Activated CD8-positive, alpha-beta memory T cell treated with anti-CD3 and anti-CD28 coated beads for 36 hours (primary cell): ENCODE measurements around the gene LNPK. TPM values are rescaled to one million over a fixed set of nuclear protein-coding genes. Genes with fewer than 3 reads are reported as not detected.
"Not testable (repeated sequence)": the region's sequence is repeated elsewhere in the genome, so short reads cannot be mapped to it uniquely, and the experiment has no call there.

Source experiments
- CTCF ChIA-PET: fragments of 350-600 bp; sonication (Branson Sonifier 250); formaldehyde crosslinking; loops from one replicate; lab custom pipeline; 2021; ENCODE audit warnings: antibody characterized with exemption; lab: Charles Lee
- POLR2A ChIA-PET: fragments of 350-600 bp; sonication (Branson Sonifier 250); formaldehyde crosslinking; loops from one replicate; lab custom pipeline; 2021; ENCODE audit warnings: antibody characterized with exemption; lab: Charles Lee
- total RNA-seq, 2 experiments: library from RNA; stranded (reverse); gene quantifications; one replicate each; pipeline ENCODE4 v1.2.3, GENCODE V29; 2021

Gene LNPK
- total RNA-seq, 2 experiments from 2014 or later, result 38.3 to 42.9 TPM

DNA sequence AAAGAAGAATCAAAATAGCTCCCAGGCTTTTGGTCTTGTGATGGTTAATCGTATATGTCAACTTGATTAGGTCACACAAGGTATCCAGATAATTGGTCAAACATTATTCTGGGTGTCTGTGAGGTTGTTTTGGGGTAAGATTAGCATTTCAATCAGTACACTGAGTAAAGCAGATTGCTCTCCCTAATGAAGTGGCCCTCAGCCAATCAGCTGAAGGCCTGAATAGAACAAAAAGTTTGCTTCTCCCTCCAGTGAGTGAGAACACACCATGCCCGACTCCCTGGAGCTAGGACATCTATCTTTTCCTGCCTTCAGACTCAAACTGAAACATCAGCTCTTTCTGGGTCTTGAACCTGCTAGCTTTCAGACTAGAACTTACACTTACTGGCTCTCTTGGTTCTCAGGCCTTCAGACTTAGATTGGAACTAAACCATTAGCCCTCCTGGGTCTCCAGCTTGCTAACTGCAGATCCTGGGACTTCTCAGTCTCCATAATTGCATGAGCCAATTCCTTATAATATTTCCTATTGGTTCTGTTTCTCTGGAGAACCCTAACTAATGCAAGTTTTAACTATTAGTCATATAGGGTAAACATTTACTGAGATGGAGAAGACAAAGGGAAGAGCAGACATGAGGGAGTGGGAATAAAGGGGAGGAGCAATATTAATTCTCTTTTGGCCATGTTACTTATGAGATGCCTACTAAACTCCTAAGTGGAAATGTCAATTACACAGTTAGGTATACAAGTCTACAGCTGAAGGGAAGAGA lies 25.5 kb downstream of the LNPK start:
- CTCF ChIA-PET, result no interaction called here
- POLR2A ChIA-PET, result no interaction called here

DNA sequence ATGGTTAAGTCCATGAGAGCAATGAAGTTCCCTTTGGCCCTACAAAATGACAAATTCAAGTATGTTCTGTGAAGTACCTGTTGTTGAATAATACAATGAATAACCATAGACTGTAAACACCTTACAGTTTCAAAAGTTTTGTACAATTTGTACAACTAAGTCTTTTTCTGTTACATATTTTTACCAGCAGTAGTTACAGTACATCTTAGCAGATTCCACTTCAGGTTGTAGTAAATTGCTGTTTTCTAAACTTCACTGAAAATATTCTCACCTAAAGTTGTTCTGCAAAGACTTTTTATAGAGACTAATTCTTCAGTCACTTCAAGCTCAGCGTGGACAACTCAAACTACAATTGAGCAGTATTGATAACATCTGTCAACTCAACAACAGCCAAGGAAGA lies 28.7 kb downstream of the LNPK start:
- CTCF ChIA-PET, result interaction anchor here (0.6 kb wide), 1 partner anchor 87 kb away, joined by 4 read pairs; no protein-coding TSS in a partner anchor
- POLR2A ChIA-PET, result no interaction called here

DNA sequence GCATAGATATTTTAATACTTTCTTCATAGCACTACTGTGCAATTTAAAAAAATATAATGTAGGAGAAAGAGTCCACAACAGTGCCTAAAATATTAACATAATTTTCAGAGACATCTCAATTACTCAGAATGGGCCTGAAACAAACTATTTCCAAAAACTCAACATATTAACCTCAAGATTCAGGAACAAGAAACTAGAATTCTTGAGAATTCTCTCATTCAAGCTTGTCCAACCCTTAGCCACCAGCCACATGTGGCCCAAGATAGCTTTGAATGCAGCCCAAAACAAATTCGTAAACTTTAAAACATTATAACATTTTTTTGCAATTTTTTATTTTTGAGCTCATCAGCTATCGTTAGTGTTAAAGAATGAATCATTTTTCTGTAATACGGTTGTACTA lies 35.2 kb downstream of the LNPK start:
- ChIA-PET POLR2A (no interaction called here), CTCF (no interaction called here)

DNA sequence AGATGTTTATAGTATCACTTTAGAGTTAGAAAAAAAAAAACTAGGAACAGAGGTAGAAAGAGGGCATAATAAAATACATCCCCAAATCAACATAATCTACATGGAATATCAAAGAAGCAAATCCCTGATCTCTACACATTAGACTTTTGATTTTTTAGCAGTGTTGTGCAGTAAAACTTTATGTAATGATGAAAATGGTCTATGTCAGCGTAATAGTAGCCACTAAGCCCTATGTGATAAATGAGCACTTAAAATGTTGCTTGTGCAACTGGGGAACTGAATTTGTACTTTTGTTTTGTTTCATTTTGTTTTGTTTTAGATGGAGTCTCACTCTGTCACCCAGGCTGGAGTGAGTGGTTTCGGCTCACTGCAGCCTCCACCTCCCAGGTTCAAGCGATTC lies 36.3 kb downstream of the LNPK start:
- ChIA-PET POLR2A (interaction anchor here (0.6 kb wide), 1 partner anchor 55 kb away, joined by 8 read pairs; no protein-coding TSS in a partner anchor), CTCF (no interaction called here)

DNA sequence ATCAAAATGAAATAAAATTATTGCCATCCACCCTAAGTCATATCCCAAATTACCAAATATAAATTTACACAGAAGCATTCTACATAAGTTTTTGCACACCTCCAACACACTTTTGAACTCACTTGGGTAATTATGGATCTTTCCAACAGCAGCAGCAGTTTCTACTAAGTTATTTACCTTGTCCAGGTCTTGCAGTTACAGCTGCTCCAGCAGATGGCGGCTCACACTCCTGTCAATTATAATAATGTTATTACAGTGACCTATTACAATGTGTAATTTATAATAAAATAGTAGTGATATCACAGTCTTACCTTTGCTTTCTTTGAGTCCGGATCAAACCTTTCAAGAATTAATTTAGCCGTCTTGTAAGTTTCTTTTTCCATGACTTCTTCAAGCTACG lies 37.9 kb downstream of the LNPK start:
- ChIA-PET CTCF (no interaction called here), POLR2A (no interaction called here)

DNA sequence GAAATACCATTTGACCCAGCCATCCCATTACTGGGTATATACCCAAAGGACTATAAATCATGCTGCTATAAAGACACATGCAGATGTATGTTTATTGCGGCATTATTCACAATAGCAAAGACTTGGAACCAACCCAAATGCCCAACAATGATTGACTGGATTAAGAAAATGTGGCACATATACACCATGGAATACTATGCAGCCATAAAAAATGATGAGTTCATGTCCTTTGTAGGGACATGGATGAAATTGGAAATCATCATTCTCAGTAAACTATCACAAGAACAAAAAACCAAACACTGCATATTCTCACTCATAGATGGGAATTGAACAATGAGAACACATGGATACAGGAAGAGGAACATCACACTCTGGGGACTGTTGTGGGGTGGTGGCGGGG lies 38.9 kb downstream of the LNPK start:
- POLR2A ChIA-PET, CTCF ChIA-PET: not testable (repeated sequence)

DNA sequence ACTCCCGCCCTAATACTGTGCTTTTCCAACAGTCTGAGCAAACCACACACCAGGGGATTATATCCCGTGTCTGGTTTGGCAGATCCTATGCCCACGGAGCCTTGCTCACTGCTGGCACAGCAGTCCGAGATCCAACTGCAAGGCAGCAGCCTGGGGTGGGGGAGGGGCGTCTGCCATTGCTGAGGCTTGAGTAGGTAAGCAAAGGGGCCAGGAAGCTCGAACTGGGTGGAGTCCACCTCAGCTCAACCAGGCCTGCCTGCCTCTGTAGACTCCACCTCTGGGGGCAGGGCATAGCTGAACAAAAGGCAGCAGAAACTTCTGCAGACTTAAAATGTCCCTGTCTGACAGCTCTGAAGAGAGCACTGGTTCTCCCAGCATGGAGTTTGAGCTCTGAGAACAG lies 44.2 kb downstream of the LNPK start:
- POLR2A ChIA-PET, result no interaction called here

DNA sequence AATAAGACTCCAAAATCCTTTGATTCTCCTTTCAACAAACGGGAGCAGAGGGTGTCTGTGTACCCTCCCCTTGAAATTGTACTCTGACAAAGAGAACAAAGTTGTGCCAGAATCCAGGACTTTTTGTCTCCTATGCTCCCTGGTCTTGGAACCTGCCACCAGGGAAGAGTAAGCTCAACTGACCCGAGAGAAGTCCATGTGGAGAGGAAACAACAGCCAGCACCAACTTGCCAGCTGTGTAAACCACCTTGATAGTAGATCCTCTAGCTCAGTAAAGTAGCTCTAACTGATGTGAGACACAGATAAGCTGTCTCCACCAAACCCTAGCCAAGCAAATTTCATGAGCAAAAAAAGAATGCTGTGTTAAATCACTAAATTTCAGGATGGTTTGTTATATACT lies 46.9 kb downstream of the LNPK start:
- ChIA-PET POLR2A (no interaction called here), CTCF (no interaction called here)

More for the DNA sequence above, 44.2 kb downstream of the LNPK start:
- CTCF ChIA-PET, result no interaction called here

DNA sequence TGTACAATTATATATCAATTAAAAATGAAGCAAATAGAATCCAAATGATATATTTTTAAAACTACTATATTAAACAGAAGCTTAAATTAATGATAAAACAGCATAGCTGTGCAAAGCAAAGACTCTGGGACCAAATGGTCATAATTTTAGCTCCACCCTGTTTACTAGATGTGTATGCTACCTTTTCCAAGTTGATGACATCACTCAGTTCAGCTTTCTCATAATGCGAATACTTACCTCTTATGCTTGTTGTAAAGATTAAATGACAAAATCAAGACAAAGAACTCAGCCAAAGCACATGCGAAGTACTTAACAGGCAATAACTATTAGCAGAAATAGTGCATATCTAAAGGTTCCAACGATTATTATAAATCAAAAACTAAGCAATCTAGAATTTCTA lies 51.6 kb downstream of the LNPK start:
- ChIA-PET CTCF (no interaction called here), POLR2A (interaction anchor here (0.6 kb wide), 1 partner anchor 198 kb away, joined by 4 read pairs; no protein-coding TSS in a partner anchor)

DNA sequence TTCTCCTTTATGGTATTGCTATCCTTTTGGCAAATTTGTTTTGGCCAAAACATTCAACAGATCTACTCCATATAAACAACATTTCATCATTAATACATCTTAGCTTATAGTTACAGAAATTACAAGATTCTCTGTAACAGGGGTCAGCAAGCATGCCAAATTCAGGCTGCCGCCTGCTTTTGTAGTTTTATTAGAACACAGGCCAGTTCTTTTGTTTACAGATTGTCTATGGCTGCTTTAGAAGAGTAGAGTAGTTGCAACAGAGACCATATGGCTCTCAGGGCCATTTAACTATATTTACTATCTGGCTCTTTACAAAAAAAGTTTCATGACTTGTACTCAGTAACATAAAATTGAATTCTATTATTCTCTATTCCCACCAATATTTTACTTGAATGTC lies 53.9 kb downstream of the LNPK start:
- CTCF ChIA-PET, result no interaction called here
- POLR2A ChIA-PET, result no interaction called here

DNA sequence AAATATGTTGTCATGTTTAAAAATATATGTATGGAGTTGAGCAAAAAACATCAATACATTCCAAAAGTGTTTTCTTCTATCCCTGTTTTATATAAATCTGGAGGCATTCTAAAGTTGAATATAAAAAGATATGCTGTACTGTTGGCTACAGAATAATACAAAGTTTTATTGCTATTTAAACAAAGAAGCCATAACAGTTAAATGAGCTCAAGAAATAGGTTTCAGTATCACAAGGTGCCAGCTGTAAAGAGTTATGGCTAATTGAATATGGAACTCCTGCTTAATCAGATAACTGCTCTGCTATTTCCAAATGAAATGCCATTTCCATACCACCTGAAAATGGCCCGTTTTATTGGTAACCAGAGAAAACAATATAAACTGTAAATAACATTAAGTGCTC lies 55.0 kb downstream of the LNPK start:
- POLR2A ChIA-PET, result no interaction called here

DNA sequence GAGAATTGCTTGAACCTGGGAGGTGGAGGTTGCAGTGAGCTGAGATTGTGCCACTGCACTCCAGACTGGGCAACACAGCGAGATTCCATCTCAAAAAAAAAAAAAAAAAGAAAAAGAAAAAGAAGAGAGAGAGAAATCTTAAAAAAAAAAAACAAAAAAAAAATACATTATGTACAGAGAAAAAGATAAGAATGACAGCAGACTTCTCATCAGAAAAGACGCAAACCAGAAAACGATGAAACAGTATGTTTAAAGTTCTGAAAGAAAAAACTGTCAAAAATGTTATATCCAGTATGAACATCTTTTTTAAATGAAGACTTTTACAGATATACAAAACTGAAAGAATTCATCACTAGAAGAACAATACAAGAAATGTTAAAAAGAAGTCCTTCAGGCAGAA lies 60.4 kb downstream of the LNPK start:
- POLR2A ChIA-PET, result no interaction called here
- CTCF ChIA-PET, result no interaction called here

More for the DNA sequence above, 55.0 kb downstream of the LNPK start:
- CTCF ChIA-PET, result no interaction called here

DNA sequence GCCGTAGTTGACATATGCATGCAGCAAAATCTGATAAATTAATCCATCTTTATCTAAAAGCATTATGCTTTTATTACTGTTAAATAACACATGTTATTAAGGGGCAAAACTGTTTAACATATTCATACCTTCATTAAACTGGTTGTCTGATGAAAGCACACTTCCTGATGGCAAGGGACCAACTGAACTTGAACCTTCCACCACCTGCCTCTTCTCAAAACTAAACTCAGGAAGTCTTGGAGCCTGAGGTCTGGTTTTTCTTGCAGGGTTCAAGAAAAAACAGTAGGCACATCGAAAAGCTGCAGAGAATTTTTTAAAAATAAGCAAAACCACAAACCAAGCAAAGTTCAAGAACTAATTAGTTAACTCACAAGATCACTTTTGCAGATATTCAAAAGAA lies 64.9 kb downstream of the LNPK start:
- ChIA-PET POLR2A (no interaction called here), CTCF (no interaction called here)

DNA sequence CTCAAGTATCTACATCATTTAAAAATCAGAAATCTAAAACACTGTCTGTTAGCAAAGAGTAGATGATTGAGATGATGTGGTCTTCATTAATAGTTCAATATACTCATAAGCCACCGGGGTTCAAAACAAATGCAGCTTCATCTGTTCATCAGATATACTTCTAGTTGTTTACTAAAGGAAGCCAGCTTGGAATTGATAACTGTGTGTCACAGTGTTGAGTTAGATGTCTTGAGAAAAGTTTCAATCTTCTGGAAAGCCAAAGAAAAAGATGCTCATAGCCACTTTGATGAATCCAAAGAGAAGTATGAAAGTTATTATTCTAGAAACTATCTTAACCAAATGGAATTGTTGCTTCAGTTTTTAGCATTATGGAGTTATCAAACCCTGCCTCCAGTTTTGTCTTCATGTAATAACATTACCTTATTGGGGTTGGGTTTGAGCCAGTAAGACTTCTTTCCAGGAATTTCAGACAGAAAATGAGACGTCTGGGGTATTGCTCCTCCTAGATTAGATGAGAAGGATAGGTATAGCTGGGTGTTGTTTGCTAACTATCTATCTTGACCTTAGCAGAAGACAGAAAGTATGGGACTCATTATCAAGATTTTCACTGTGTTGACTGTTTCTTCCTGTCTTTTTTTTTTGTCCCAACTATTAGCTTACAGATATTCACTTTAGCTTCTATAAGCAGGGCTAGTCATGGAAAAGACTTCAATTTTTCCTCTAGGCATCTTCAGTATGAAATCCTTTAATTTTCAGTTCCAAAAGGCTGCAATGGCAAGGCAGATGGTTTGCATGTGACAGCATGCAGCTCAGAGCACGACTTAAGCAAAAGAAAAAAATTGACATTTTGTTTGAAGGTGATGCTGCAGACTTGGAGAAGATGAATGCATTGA lies 66.5 kb downstream of the LNPK start:
- CTCF ChIA-PET, result interaction anchor here (0.6 kb wide), 1 partner anchor 702 kb away, joined by 4 read pairs; no protein-coding TSS in a partner anchor
- POLR2A ChIA-PET, result no interaction called here

DNA sequence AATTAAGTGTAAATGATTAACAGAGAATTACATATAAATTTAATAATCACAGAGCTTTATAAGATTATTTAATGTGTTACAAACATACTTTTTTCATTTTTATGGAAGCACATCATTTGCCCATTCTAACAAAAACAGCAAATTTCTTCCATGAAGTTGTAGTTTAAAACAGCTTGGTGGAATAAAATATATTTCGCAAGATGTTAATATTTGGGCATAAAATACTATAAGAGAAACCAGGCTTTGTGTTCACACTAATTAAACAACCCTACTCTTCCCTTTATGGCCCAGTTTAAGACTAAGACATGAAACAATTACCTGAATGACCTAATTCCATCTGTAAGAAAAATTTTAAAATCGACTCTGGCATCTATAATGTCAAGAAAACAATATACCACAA lies 69.4 kb downstream of the LNPK start:
- ChIA-PET POLR2A (no interaction called here), CTCF (no interaction called here)

DNA sequence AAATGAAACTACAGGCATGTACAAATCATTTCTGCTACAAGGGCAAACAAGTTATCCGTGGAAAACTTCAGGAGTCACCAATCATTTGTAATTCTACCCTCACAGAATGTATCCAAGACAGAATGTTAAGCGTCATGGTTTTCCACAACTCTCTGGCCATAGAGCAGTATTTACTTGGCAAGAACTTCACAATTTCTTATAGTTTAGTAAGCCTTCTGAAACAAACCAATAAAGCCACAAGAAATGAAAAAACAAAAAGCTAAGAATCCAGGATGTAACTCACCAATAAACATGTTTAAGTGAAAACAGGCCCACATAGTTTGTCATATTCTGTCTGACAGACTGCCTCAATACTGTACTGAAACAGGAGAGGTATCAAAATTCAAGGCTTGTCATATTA lies 70.3 kb downstream of the LNPK start:
- CTCF ChIA-PET, result no interaction called here
- POLR2A ChIA-PET, result no interaction called here

DNA sequence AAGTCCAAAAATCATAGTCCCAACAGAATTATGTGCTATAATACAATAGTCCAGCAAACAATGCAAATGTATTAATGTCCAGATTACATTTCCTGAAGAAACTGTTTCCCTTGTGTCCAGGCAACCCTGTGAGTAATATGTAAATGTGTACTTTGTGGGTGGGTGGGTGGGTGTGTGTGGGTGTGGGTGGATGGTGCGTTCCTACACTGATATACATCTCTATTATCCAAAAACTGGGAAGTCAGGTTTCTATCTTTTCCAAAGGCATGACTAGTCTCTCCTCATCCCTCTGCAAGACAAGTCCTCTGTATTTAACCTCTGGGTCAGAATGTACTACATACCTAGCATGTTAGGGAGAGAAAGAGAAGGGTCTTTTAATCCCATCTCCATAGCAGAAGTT lies 71.6 kb downstream of the LNPK start:
- CTCF ChIA-PET, result no interaction called here
- POLR2A ChIA-PET, result no interaction called here

DNA sequence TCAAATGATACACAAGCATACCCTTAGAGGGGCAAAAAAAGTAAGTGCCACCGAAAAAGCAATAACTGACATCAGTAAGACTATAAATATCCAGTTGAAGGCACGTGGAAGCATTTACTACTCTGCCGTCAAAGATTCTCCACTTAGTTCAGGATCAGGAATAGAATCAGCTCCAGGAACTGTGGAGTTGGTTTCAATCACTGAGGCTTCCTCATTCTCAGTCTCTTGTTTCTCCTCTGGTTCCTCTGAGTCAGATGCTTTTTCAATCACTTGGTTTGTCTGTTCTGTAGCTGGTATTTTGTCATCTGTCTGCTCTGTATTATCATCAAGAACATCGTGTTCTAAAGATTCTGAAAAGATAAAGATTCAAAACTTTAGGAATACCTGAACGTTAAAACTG lies 72.2 kb downstream of the LNPK start:
- ChIA-PET CTCF (no interaction called here), POLR2A (no interaction called here)

DNA sequence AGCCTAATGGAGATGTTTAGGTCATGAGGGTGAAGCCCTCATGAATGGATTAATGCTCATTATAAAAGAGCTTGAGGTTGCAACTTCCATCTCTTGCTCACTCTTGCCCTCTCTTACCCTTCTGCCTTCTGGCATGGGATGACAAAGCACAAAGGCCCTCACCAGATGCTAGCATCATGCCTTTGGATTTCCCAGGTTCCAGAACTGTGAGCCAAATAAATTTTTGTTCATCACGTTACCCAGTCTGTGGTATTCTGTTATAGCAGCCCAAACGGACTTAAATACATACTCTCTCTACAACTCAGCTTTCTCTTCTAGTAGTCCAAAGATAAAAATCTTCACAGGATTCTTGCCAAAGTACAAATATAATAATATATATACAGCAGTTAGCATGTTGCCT lies 75.8 kb downstream of the LNPK start:
- ChIA-PET CTCF (no interaction called here), POLR2A (no interaction called here)

DNA sequence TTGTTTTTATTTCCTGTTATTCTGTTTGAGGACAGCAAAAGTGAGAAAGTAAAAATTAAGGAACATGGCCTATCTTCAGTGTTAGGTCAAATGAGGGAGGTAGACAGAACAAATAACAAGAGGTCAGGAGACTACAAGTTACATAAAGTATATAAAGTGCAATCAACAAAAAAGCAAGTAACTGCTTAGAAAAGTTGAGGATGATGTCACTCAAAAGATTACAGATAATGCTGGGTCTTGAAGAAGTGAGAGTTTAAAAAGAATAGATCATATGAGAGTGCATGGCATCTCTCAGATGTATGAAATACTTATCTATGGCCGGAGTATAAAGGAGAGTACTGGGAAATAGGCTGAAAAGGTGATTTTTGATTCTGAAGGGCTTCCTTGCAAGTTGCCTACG lies 79.9 kb downstream of the LNPK start:
- ChIA-PET CTCF (no interaction called here), POLR2A (no interaction called here)

DNA sequence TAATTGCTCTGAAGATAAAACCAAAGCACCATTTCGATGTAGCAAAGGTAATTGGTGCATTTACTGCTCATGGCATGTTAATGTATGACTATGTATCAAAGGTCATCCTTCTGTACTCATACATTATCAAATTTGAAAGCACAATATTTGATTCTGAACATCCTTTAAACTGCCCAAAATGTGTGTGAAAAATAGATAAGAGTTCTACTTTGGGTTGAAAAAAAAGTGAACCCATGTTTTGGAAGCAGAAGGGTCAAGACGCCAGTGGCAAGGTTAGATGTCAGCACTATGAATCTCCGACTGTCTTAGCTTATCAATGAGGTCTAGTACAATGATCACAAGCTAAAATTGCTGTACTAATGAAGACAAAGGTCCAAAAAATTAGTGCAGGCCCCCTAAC lies 83.1 kb downstream of the LNPK start:
- ChIA-PET CTCF (no interaction called here), POLR2A (no interaction called here)
